Fibroblast of lung (primary cell): Measurements from ENCODE around the gene GALNT12. TPM values are rescaled to one million over a fixed set of nuclear protein-coding genes. Genes with fewer than 3 reads are reported as not detected.

Source experiments
- DNase-seq, 2 donors: peaks; one replicate each; pipeline versions ENCODE4 v3.0.0 to v3.0.0-alpha.2; 2010; ENCODE audit warnings: low read depth in 2 of 2
- H2AFZ ChIP-seq: 2 replicates; pipeline ENCODE4 v1.5.1; 2012; ENCODE audit warnings: low read length, control low read depth, inconsistent platforms
- H3K27ac ChIP-seq: 2 replicates; pipeline ENCODE4 v1.5.1; 2011; ENCODE audit warnings: low read length, control low read depth; ENCODE audit not compliant: insufficient read depth
- H3K27me3 ChIP-seq: 2 replicates; pipeline ENCODE4 v1.5.1; 2011; ENCODE audit warnings: mild to moderate bottlenecking, low read length; ENCODE audit not compliant: control insufficient read depth, insufficient read depth
- H3K36me3 ChIP-seq: 2 replicates; pipeline ENCODE4 v1.5.1; 2011; ENCODE audit warnings: low read length; ENCODE audit not compliant: control insufficient read depth, insufficient read depth
- H3K4me1 ChIP-seq: 2 replicates; pipeline ENCODE4 v1.5.1; 2011; ENCODE audit warnings: low read length; ENCODE audit not compliant: control insufficient read depth, insufficient read depth; ENCODE audit errors: extremely low read depth
- H3K4me2 ChIP-seq: 2 replicates; pipeline ENCODE4 v1.5.1; 2011; ENCODE audit warnings: low read length, control low read depth; ENCODE audit not compliant: insufficient read depth; ENCODE audit errors: extremely low read depth
- H3K4me3 ChIP-seq, 4 experiments: fragments of 200-600 bp in 1 of 4; sonication (generic) in 1 of 4; replicated peaks in 1 of 4; 2 replicates each; pipeline ENCODE4 v1.5.1; 2011 to 2016; ENCODE audit warnings: low read length in 4 of 4, low read depth in 3 of 4, mild to moderate bottlenecking in 3 of 4, control low read depth in 2 of 4, inconsistent platforms in 1 of 4, mixed read lengths in 1 of 4; ENCODE audit not compliant: insufficient read depth in 1 of 4; ENCODE audit errors: control extremely low read depth in 1 of 4
- H3K79me2 ChIP-seq: 2 replicates; pipeline ENCODE4 v1.5.1; 2012; ENCODE audit warnings: mild to moderate bottlenecking, low read length, inconsistent platforms; ENCODE audit not compliant: control insufficient read depth, insufficient read depth
- H3K9ac ChIP-seq: 2 replicates; pipeline ENCODE4 v1.5.1; 2011; ENCODE audit warnings: mild to moderate bottlenecking, low read length, control low read depth; ENCODE audit not compliant: insufficient read depth
- H3K9me3 ChIP-seq: 2 replicates; pipeline ENCODE4 v1.5.1; 2012; ENCODE audit warnings: low read depth, low read length; ENCODE audit not compliant: control insufficient read depth, insufficient read depth
- H4K20me1 ChIP-seq: 2 replicates; pipeline ENCODE4 v1.5.1; 2011; ENCODE audit warnings: low read length; ENCODE audit not compliant: control insufficient read depth, insufficient read depth; ENCODE audit errors: extremely low read depth
- CTCF ChIP-seq, 2 donors: IDR thresholded peaks in 1 of 2; conservative IDR thresholded peaks in 1 of 2; 1 replicate in 1 of 2; 2 replicates in 1 of 2; pipeline ENCODE4 v1.5.1; 2011 to 2012; ENCODE audit warnings: low read length in 2 of 2, control low read depth in 1 of 2, inconsistent platforms in 1 of 2, low read depth in 1 of 2, mild to moderate bottlenecking in 1 of 2
- EZH2 ChIP-seq: IDR thresholded peaks from 2 replicates; pipeline ENCODE4 v1.5.1; 2012; ENCODE audit warnings: low read length, control low read depth, mild to moderate bottlenecking; ENCODE audit errors: missing control alignments
- polyA plus RNA-seq, 2 donors: library from polyadenylated mRNA; depleted of rRNA in 1 of 2; stranded (reverse) in 1 of 2; unstranded in 1 of 2; fragments of >200 nt; gene quantifications; 2 replicates each; pipeline ENCODE4 v1.2.1, GENCODE V29; 2011 to 2012; ENCODE audit warnings: missing spikeins in 1 of 2
- total RNA-seq: library from RNA; depleted of rRNA; stranded (reverse); fragments of >200 nt; gene quantifications from 2 replicates; pipeline ENCODE4 v1.2.1, GENCODE V29; 2014

Gene GALNT12
- total and polyA plus RNA-seq, 2 donors (not counting 1 experiment from before 2014, with no cell fraction given): 9.4 to 18.2 TPM

DNA sequence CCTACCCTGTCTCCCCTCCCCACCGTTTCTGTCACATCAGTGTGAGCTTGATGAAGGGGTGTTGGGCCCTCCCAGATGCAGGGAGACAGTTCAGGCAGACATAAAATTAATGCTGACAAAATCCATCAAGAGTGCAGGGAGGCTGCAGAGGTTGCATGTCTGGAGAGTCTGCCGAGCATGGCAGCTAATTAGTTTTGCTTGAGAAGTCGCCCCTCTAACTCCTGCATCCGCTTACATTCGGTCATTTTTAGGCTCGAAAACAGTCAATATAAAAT lies 44.9 kb downstream of the GALNT12 start:
- Histone ChIP-seq H3K4me1 (no peaks in the 10 kb centered on the region), H4K20me1 (no peaks in the 10 kb centered on the region), H3K36me3 (no peaks in the 10 kb centered on the region), H3K4me2 (no peak overlapping the region), H2AFZ (no peak overlapping the region), H3K27me3 (no peaks in the 10 kb centered on the region), H3K79me2 (no peaks in the 10 kb centered on the region), H3K9me3 (no peaks in the 10 kb centered on the region), H3K9ac (no peak overlapping the region), H3K27ac (no peak overlapping the region), H3K4me3 (no peak overlapping the region)
- DNase-seq: no peak
- no peak for TF ChIP-seq CTCF (conservative IDR thresholded peaks at IDR 0.05 in 1 of 2, IDR thresholded peaks at IDR 0.05 in 1 of 2; ENCODE audit: low read depth in 1 of 2, low read length in 2 of 2)
- no peak for TF ChIP-seq EZH2

GRCh38 chr9:98852961-98853360 lies 45.5 kb downstream of the GALNT12 start:
- Histone ChIP-seq H2AFZ (no peak overlapping the region), H3K79me2 (no peaks in the 10 kb centered on the region), H3K4me2 (no peak overlapping the region), H3K4me1 (no peaks in the 10 kb centered on the region), H3K27ac (no peak overlapping the region), H3K9me3 (no peaks in the 10 kb centered on the region), H3K27me3 (no peaks in the 10 kb centered on the region), H3K36me3 (no peaks in the 10 kb centered on the region), H3K4me3 (no peak overlapping the region), H4K20me1 (no peaks in the 10 kb centered on the region), H3K9ac (no peak overlapping the region)
- DNase-seq: no peak
- no peak for TF ChIP-seq CTCF (conservative IDR thresholded peaks at IDR 0.05 in 1 of 2, IDR thresholded peaks at IDR 0.05 in 1 of 2; ENCODE audit: low read depth in 1 of 2, low read length in 2 of 2)
- no peak for TF ChIP-seq EZH2

- H3K4me1 ChIP-seq: no peaks in the 10 kb centered on the region
- no peak for TF ChIP-seq EZH2
- no peak for TF ChIP-seq CTCF (conservative IDR thresholded peaks at IDR 0.05 in 1 of 2, IDR thresholded peaks at IDR 0.05 in 1 of 2; ENCODE audit: low read depth in 1 of 2, low read length in 2 of 2)
- no peaks in the 10 kb centered on the region for H4K20me1 ChIP-seq
- H2AFZ ChIP-seq: no peak overlapping the region
- H3K27ac ChIP-seq: no peak overlapping the region
- DNase-seq: peak in 1 of 2 donors; percentile 77
- H3K27me3 ChIP-seq: no peaks in the 10 kb centered on the region
- no peak overlapping the region for H3K4me2 ChIP-seq
- no peaks in the 10 kb centered on the region for H3K79me2 ChIP-seq
- no peaks in the 10 kb centered on the region for H3K9me3 ChIP-seq
- no peaks in the 10 kb centered on the region for H3K36me3 ChIP-seq
- no peak overlapping the region for H3K9ac ChIP-seq
- no peak overlapping the region for H3K4me3 ChIP-seq
These were observed 46.8 kb downstream of the GALNT12 start for GRCh38 chr9:98854266-98854665.
